K562 (cell line): ENCODE data around the gene FAM219A.

ENCODE experiments used
- POLR2A ChIP-seq: fragments of 450-650 bp; conservative IDR thresholded peaks from 2 replicates; pipeline ENCODE4 v1.6.1; 2016
- TF ChIP-seq, protein P1 (sequence below), 3 experiments: IDR thresholded peaks in 2 of 3; conservative IDR thresholded peaks in 1 of 3; 2 replicates each; pipeline ENCODE4 v1.5.1; 2011 to 2012; ENCODE audit warnings: low read length in 3 of 3, mild to moderate bottlenecking in 3 of 3, control low read depth in 2 of 3, improper control_type of control experiment in 1 of 3, inconsistent platforms in 1 of 3, low read depth in 1 of 3, mixed read lengths in 1 of 3, moderate library complexity in 1 of 3; ENCODE audit not compliant: insufficient read depth in 2 of 3

- TF ChIP-seq, protein P1, sequence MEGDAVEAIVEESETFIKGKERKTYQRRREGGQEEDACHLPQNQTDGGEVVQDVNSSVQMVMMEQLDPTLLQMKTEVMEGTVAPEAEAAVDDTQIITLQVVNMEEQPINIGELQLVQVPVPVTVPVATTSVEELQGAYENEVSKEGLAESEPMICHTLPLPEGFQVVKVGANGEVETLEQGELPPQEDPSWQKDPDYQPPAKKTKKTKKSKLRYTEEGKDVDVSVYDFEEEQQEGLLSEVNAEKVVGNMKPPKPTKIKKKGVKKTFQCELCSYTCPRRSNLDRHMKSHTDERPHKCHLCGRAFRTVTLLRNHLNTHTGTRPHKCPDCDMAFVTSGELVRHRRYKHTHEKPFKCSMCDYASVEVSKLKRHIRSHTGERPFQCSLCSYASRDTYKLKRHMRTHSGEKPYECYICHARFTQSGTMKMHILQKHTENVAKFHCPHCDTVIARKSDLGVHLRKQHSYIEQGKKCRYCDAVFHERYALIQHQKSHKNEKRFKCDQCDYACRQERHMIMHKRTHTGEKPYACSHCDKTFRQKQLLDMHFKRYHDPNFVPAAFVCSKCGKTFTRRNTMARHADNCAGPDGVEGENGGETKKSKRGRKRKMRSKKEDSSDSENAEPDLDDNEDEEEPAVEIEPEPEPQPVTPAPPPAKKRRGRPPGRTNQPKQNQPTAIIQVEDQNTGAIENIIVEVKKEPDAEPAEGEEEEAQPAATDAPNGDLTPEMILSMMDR (IDR thresholded peaks at IDR 0.05 in 2 of 3, conservative IDR thresholded peaks at IDR 0.05 in 1 of 3; ENCODE audit: insufficient read depth in 2 of 3, low read depth in 1 of 3, low read length in 3 of 3), result no peak
- TF ChIP-seq POLR2A, result no peak
These were observed 74.5 kb downstream of the FAM219A start for GRCh38 chr9:34383904-34384303.
